Astrocyte (in vitro differentiated cells and primary cell): ENCODE results near the gene ELOVL7.

Experiments used
- CTCF ChIP-seq: IDR thresholded peaks from 2 replicates; pipeline ENCODE4 v1.5.1; 2011; ENCODE audit warnings: low read depth, mild to moderate bottlenecking, inconsistent platforms, low read length, moderate library complexity; ENCODE audit not compliant: insufficient read depth
- EZH2 ChIP-seq: IDR thresholded peaks from 2 replicates; pipeline ENCODE4 v1.6.1; 2012; ENCODE audit warnings: mild to moderate bottlenecking, low read length, inconsistent platforms; ENCODE audit not compliant: insufficient read depth

DNA sequence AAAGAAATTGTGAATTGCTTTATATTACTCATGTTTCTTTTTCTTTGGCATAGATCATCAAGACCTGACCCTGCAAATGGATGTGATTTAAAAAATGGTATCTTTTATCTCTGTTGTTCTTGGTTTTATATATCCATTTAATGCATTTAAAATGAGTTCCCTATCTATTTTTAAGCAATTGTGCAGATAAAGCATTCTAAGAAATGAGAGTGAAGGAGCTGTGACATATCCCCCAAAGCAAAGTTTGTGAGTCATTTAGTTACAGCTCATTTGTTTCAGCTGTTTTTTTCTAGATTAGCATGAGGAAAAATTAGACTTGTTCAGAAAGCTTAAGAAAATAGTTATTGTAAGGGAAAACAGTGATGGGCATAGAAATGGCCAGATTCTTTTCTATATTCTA, 7.6 kb upstream of the ELOVL7 start:
- no peak for TF ChIP-seq CTCF
- no peak for TF ChIP-seq EZH2
